ENCODE results near the gene CLDN15. TPM values are rescaled to one million over a fixed set of nuclear protein-coding genes. Genes with fewer than 3 reads are reported as not detected.
"Not testable (repeated sequence)": the region's sequence is repeated elsewhere in the genome, so short reads cannot be mapped to it uniquely, and the experiment has no call there.

The CLDN15 gene
- total RNA-seq, 1 donor from 2014 or later: 21.0 TPM

GRCh38 chr7:101202603-101202918, 35.0 kb downstream of the CLDN15 start:
- Mint-ChIP-seq H3K4me3 (no peak overlapping the region), H3K36me3 (ENCODE audit: low read depth) (peaks cover 6% of the 10 kb centered on the region), H3K27me3 (peaks cover 21% of the 10 kb centered on the region), H3K27ac (no peak overlapping the region), H3K9me3 (no peaks in the 10 kb centered on the region), H3K4me1 (peaks cover 22% of the 10 kb centered on the region)
- ChIA-PET CTCF (interaction anchor here (1.0 to 2.0 kb wide), 3 partner anchors 10 to 80 kb away, joined by 3 to 5 read pairs (median 3); no protein-coding TSS in a partner anchor), POLR2A (no interaction called here)
- TF ChIP-seq CTCF (IDR thresholded peaks at IDR 0.05): no peak
- ATAC-seq (ENCODE audit: low read depth): no peak
- no peak for DNase-seq
- intact Hi-C loops (cut with micrococcal nuclease): no loop called here

- H3K36me3 Mint-ChIP-seq (ENCODE audit: low read depth): peaks cover 6% of the 10 kb centered on the region
- ATAC-seq (ENCODE audit: low read depth) (peak; percentile 74), DNase-seq (peak; percentile 22)
- peak overlapping the region; percentile 38 for H3K4me3 Mint-ChIP-seq
- no peak for TF ChIP-seq CTCF (IDR thresholded peaks at IDR 0.05)
- intact Hi-C loops (cut with micrococcal nuclease): no loop called here
- ChIA-PET CTCF (interaction anchor here (1.2 to 2.0 kb wide), 2 partner anchors 9 to 81 kb away, joined by 3 to 5 read pairs; no protein-coding TSS in a partner anchor), POLR2A (interaction anchor here (0.7 kb wide), 1 partner anchor 15 kb away, joined by 4 read pairs; the partner anchor contains the start of gene PLOD3)
- peaks cover 22% of the 10 kb centered on the region for H3K4me1 Mint-ChIP-seq
- peaks cover 21% of the 10 kb centered on the region for H3K27me3 Mint-ChIP-seq
- no peak overlapping the region for H3K27ac Mint-ChIP-seq
- no peaks in the 10 kb centered on the region for H3K9me3 Mint-ChIP-seq
Measured at GRCh38 chr7:101201695-101202602, 35.7 kb downstream of the CLDN15 start.

GRCh38 chr7:101200862-101201599, 36.6 kb downstream of the CLDN15 start, which contains the start of gene MOGAT3:
Gene MOGAT3, minus strand, starts transcription at chr7:101201036. Its CDS starts 182 bp downstream, at chr7:101200854.
- Mint-ChIP-seq H3K27ac (no peak within 1 kb of the TSS), H3K4me1 (peaks cover 22% of the 10 kb centered on the region), H3K36me3 (ENCODE audit: low read depth) (peaks cover 3% of the 10 kb centered on the region), H3K4me3 (peak within 1 kb of the TSS; percentile 38), H3K27me3 (peaks cover 21% of the 10 kb centered on the region), H3K9me3 (no peaks in the 10 kb centered on the region)
- ChIA-PET POLR2A (no interaction called here), CTCF (interaction anchor here (2.0 kb wide), 1 partner anchor 8 kb away, joined by 5 read pairs; no protein-coding TSS in a partner anchor)
- TF ChIP-seq CTCF (IDR thresholded peaks at IDR 0.05): no peak
- DNase-seq (no peak), ATAC-seq (ENCODE audit: low read depth) (no peak)
- intact Hi-C loops (cut with micrococcal nuclease): no loop called here

- CTCF ChIA-PET: no interaction called here
- Mint-ChIP-seq H3K4me3 (no peak overlapping the region), H3K27me3 (peaks cover 21% of the 10 kb centered on the region), H3K9me3 (no peaks in the 10 kb centered on the region), H3K27ac (no peak overlapping the region), H3K4me1 (peaks cover 22% of the 10 kb centered on the region), H3K36me3 (ENCODE audit: low read depth) (no peaks in the 10 kb centered on the region)
- TF ChIP-seq CTCF (IDR thresholded peaks at IDR 0.05): no peak
- ATAC-seq (ENCODE audit: low read depth) (no peak), DNase-seq (no peak)
- intact Hi-C loops (cut with micrococcal nuclease): no loop called here
- POLR2A ChIA-PET: interaction anchor here (0.6 kb wide), 1 partner anchor 125 kb away, joined by 8 read pairs; no protein-coding TSS in a partner anchor
Measured at GRCh38 chr7:101200504-101200861, 37.1 kb downstream of the CLDN15 start.

GRCh38 chr7:101199522-101199921, 38.1 kb downstream of the CLDN15 start:
- intact Hi-C loops (cut with micrococcal nuclease); H3K36me3 Mint-ChIP-seq (ENCODE audit: low read depth); H3K9me3 Mint-ChIP-seq; CTCF ChIA-PET; POLR2A ChIA-PET; H3K4me3 Mint-ChIP-seq; DNase-seq; H3K27ac Mint-ChIP-seq; ATAC-seq (ENCODE audit: low read depth): not testable (repeated sequence)
- Mint-ChIP-seq H3K4me1 (peaks cover 22% of the 10 kb centered on the region), H3K27me3 (peaks cover 21% of the 10 kb centered on the region)
